HCT116 (cell line): ENCODE measurements around the gene SLC11A1.

Experiments
- EGR1 ChIP-seq: IDR thresholded peaks from 2 replicates; pipeline ENCODE4 v1.6.1; 2012; ENCODE audit warnings: low read depth
- EZH2 ChIP-seq: fragments of 200-600 bp; sonication (generic); IDR thresholded peaks from 2 replicates; pipeline ENCODE4 v1.6.1; 2017; ENCODE audit warnings: antibody characterized with exemption, mixed run types
- EZH2phosphoT487 ChIP-seq: fragments of 200-600 bp; IDR thresholded peaks from 2 replicates; pipeline ENCODE4 v1.6.1; 2018; ENCODE audit warnings: antibody characterized with exemption, borderline replicate concordance
- FOSL1 ChIP-seq: IDR thresholded peaks from 2 replicates; pipeline ENCODE4 v1.6.1; 2012; ENCODE audit warnings: low read depth
- JUND ChIP-seq: IDR thresholded peaks from 2 replicates; pipeline ENCODE4 v1.6.1; 2012
- POLR2A ChIP-seq: IDR thresholded peaks from 2 replicates; pipeline ENCODE4 v1.7.0; 2011; ENCODE audit warnings: borderline replicate concordance; ENCODE audit not compliant: insufficient read depth, insufficient read length; ENCODE audit errors: extremely low read depth
- POLR2AphosphoS5 ChIP-seq: IDR thresholded peaks from 2 replicates; pipeline ENCODE4 v1.6.1; 2011; ENCODE audit warnings: mild to moderate bottlenecking, low read depth, low read length, moderate library complexity
- ZNF274 ChIP-seq: fragments of 200-500 bp; sonication (Bioruptor generic); IDR thresholded peaks from 2 replicates; pipeline ENCODE4 v1.6.1; 2014; ENCODE audit warnings: mild to moderate bottlenecking, low read depth, low read length, inconsistent platforms
- TF ChIP-seq, protein P1 (sequence below), 3 experiments: fragments of 200-600 bp in 1 of 3; sonication (generic) in 1 of 3; IDR thresholded peaks in 2 of 3; conservative IDR thresholded peaks in 1 of 3; 2 replicates each; pipeline ENCODE4 v1.5.1; 2012 to 2017; ENCODE audit warnings: low read depth in 2 of 3, low read length in 2 of 3, antibody characterized with exemption in 1 of 3, borderline replicate concordance in 1 of 3, control low read depth in 1 of 3, mild to moderate bottlenecking in 1 of 3, mixed read lengths in 1 of 3, mixed run types in 1 of 3, moderate library complexity in 1 of 3; ENCODE audit not compliant: insufficient read depth in 1 of 3
- TF ChIP-seq, protein P2 (sequence below): IDR thresholded peaks from 2 replicates; pipeline ENCODE4 v1.6.1; 2012; ENCODE audit warnings: low read depth
- TF ChIP-seq, protein P3 (sequence below): IDR thresholded peaks from 2 replicates; pipeline ENCODE4 v1.6.1; 2012
- TF ChIP-seq, protein P4 (sequence below): IDR thresholded peaks from 2 replicates; pipeline ENCODE4 v1.6.1; 2011; ENCODE audit warnings: mild to moderate bottlenecking, low read length, moderate library complexity; ENCODE audit not compliant: insufficient replicate concordance; ENCODE audit errors: extremely low read depth
- TF ChIP-seq, protein P5 (sequence below): IDR thresholded peaks from 2 replicates; pipeline ENCODE4 v1.6.1; 2012

DNA sequence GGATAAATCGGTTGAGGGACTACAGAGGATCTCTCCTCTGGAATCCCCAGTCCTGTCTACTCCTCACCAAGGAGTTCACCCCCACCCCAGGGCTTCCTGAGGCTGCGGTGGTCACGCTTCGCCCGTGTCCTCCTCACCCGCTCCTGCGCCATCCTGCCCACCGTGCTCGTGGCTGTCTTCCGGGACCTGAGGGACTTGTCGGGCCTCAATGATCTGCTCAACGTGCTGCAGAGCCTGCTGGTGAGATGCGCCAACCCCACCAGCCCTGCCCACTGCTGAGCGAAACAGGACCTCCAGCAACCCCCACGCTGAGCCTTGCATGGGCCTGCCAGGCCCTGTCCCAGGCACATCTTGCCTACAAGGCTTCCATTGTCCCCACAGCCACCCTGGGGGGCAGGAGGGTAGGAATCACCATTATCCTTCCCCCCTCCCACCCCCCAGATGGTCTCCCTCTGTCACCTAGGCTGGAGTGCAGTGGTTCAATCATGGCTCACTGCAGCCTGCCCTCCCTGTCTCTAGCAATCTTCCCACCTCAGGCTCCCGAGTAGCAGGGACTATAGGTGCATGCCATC is 10.9 kb downstream of the SLC11A1 start:
- TF ChIP-seq, protein P1, sequence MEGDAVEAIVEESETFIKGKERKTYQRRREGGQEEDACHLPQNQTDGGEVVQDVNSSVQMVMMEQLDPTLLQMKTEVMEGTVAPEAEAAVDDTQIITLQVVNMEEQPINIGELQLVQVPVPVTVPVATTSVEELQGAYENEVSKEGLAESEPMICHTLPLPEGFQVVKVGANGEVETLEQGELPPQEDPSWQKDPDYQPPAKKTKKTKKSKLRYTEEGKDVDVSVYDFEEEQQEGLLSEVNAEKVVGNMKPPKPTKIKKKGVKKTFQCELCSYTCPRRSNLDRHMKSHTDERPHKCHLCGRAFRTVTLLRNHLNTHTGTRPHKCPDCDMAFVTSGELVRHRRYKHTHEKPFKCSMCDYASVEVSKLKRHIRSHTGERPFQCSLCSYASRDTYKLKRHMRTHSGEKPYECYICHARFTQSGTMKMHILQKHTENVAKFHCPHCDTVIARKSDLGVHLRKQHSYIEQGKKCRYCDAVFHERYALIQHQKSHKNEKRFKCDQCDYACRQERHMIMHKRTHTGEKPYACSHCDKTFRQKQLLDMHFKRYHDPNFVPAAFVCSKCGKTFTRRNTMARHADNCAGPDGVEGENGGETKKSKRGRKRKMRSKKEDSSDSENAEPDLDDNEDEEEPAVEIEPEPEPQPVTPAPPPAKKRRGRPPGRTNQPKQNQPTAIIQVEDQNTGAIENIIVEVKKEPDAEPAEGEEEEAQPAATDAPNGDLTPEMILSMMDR (IDR thresholded peaks at IDR 0.05 in 2 of 3, conservative IDR thresholded peaks at IDR 0.05 in 1 of 3; ENCODE audit: borderline replicate concordance in 1 of 3, insufficient read depth in 1 of 3, low read depth in 2 of 3, low read length in 2 of 3): no peak
- TF ChIP-seq POLR2AphosphoS5 (no peak), EZH2 (no peak), JUND (no peak), ZNF274 (no peak), EGR1 (no peak), POLR2A (no peak), EZH2phosphoT487 (no peak), FOSL1 (no peak)
- TF ChIP-seq, protein P2, sequence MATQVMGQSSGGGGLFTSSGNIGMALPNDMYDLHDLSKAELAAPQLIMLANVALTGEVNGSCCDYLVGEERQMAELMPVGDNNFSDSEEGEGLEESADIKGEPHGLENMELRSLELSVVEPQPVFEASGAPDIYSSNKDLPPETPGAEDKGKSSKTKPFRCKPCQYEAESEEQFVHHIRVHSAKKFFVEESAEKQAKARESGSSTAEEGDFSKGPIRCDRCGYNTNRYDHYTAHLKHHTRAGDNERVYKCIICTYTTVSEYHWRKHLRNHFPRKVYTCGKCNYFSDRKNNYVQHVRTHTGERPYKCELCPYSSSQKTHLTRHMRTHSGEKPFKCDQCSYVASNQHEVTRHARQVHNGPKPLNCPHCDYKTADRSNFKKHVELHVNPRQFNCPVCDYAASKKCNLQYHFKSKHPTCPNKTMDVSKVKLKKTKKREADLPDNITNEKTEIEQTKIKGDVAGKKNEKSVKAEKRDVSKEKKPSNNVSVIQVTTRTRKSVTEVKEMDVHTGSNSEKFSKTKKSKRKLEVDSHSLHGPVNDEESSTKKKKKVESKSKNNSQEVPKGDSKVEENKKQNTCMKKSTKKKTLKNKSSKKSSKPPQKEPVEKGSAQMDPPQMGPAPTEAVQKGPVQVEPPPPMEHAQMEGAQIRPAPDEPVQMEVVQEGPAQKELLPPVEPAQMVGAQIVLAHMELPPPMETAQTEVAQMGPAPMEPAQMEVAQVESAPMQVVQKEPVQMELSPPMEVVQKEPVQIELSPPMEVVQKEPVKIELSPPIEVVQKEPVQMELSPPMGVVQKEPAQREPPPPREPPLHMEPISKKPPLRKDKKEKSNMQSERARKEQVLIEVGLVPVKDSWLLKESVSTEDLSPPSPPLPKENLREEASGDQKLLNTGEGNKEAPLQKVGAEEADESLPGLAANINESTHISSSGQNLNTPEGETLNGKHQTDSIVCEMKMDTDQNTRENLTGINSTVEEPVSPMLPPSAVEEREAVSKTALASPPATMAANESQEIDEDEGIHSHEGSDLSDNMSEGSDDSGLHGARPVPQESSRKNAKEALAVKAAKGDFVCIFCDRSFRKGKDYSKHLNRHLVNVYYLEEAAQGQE: no peak
- TF ChIP-seq, protein P3, sequence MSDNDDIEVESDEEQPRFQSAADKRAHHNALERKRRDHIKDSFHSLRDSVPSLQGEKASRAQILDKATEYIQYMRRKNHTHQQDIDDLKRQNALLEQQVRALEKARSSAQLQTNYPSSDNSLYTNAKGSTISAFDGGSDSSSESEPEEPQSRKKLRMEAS: no peak
- TF ChIP-seq, protein P4, sequence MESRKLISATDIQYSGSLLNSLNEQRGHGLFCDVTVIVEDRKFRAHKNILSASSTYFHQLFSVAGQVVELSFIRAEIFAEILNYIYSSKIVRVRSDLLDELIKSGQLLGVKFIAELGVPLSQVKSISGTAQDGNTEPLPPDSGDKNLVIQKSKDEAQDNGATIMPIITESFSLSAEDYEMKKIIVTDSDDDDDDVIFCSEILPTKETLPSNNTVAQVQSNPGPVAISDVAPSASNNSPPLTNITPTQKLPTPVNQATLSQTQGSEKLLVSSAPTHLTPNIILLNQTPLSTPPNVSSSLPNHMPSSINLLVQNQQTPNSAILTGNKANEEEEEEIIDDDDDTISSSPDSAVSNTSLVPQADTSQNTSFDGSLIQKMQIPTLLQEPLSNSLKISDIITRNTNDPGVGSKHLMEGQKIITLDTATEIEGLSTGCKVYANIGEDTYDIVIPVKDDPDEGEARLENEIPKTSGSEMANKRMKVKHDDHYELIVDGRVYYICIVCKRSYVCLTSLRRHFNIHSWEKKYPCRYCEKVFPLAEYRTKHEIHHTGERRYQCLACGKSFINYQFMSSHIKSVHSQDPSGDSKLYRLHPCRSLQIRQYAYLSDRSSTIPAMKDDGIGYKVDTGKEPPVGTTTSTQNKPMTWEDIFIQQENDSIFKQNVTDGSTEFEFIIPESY: no peak
- TF ChIP-seq, protein P5, sequence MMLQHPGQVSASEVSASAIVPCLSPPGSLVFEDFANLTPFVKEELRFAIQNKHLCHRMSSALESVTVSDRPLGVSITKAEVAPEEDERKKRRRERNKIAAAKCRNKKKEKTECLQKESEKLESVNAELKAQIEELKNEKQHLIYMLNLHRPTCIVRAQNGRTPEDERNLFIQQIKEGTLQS: no peak
